ENCODE results near the gene LRFN5. TPM values are rescaled to one million over a fixed set of nuclear protein-coding genes. Genes with fewer than 3 reads are reported as not detected.

The LRFN5 gene
- total RNA-seq, 4 donors from 2014 or later, result 2.9 to 9.3 (median 5.0) TPM

DNA sequence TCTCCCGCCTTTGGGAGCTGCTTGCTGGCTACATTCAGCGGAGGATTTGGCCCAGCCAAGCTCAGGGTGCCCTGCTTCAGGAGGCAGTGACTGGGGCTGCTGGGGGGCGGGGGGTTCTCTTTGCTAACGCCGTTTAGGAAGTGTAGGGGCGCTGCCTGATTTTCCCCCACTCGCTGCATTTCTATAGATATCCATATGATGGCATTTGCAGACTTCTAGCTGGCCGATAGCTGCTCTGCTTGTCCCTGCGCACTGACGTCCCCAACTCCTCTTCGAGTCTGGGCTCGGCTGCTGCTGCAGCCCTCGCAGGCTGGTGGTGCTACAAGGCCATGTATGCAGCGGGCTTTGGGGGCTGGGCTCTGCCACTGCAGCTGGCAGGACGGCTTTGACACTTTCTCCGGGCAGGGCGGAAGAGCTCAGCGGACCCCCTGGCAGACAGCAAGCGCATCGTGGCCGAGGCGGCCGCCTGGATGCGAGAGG is 3.1 kb downstream of the LRFN5 start:
- peak overlapping the region in 3 of 4 donors; percentile 64 to 89 (median 84) for H3K27ac ChIP-seq
- H3K27me3 ChIP-seq, result peaks cover 53% of the 10 kb centered on the region
- peaks cover 0 to 49% (median 0%) of the 10 kb centered on the region in 3 donors for H3K4me1 ChIP-seq
- WGBS, 2 donors (ENCODE audit: low coverage in 1 of 2), result 0 to 3% methylated on average over 1 to 8 of the region's 24 CpGs
- peak overlapping the region; percentile 27 to 71 for H3K4me3 ChIP-seq
- no peaks in the 10 kb centered on the region for H3K9me3 ChIP-seq
- peak; percentile 49 for ATAC-seq
- H3K36me3 ChIP-seq, result no peaks in the 10 kb centered on the region
- TF ChIP-seq, protein P1, sequence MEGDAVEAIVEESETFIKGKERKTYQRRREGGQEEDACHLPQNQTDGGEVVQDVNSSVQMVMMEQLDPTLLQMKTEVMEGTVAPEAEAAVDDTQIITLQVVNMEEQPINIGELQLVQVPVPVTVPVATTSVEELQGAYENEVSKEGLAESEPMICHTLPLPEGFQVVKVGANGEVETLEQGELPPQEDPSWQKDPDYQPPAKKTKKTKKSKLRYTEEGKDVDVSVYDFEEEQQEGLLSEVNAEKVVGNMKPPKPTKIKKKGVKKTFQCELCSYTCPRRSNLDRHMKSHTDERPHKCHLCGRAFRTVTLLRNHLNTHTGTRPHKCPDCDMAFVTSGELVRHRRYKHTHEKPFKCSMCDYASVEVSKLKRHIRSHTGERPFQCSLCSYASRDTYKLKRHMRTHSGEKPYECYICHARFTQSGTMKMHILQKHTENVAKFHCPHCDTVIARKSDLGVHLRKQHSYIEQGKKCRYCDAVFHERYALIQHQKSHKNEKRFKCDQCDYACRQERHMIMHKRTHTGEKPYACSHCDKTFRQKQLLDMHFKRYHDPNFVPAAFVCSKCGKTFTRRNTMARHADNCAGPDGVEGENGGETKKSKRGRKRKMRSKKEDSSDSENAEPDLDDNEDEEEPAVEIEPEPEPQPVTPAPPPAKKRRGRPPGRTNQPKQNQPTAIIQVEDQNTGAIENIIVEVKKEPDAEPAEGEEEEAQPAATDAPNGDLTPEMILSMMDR (IDR thresholded peaks at IDR 0.05), result peak in 2 of 4 experiments; percentile 37 to 64
- peak; percentile 10 for TF ChIP-seq POLR2AphosphoS5 (IDR thresholded peaks at IDR 0.05)
- TF ChIP-seq EP300 (IDR thresholded peaks at IDR 0.05), result no peak
- peak in 1 of 2 donors; percentile 18 for TF ChIP-seq POLR2A (IDR thresholded peaks at IDR 0.05)

DNA sequence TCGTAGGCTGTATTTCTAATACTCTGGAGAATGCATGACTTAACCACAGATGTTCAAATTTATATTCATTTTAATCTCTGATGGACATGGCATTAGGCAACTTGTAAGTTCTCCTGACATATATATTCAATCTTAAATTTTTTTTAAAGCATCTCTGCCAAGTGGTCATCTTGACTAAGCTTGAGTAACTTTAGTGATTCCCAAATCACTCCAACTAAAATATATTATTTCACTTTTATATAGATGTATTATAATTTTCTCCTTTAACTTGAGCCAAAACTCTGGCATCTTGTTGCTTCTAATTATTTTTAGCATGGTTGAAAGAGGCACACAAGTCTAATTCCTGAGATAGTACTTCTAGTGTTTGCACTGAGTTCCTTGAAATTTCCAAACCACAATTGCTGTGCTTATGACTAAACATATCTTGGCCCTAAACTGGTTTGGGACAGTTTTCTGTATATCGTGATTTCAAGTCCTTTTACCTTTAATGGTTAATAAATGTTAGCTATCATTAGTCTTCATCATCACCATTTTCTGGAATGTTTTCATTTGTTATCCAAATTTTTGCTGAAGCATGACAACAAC is 8.4 kb downstream of the LRFN5 start:
- no peak for ATAC-seq
- Histone ChIP-seq H3K4me3 (no peak overlapping the region), H3K36me3 (no peaks in the 10 kb centered on the region), H3K4me1 (no peaks in the 10 kb centered on the region), H3K27ac (no peak overlapping the region), H3K9me3 (no peaks in the 10 kb centered on the region), H3K27me3 (peaks cover 3% of the 10 kb centered on the region)
- TF ChIP-seq POLR2A (IDR thresholded peaks at IDR 0.05) (no peak), EP300 (IDR thresholded peaks at IDR 0.05) (no peak), POLR2AphosphoS5 (IDR thresholded peaks at IDR 0.05) (no peak)
- TF ChIP-seq, protein P1 (IDR thresholded peaks at IDR 0.05), result no peak
- 68 to 86% methylated on average over 2 of the region's 2 CpGs for WGBS, 2 donors (ENCODE audit: low coverage in 1 of 2)

DNA sequence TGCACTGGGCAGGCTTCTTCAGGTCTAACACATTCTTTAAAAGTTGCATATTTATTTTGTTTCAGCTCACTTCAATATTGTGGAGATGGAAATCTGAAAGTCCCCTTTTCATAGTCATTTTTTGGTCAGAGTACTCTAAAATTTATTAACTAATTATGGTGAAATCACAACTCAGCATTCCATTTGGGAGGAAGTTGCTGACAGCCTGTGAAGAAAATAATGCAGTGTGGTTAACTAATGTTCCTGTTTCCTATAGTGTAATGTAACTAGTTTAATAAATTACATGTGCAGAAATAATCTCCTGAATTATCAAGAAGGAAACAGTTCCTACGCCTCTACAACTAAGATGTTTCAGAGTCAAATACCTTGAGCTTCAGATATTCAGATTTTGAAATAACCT is 17.1 kb downstream of the LRFN5 start:
- Histone ChIP-seq H3K27ac (no peak overlapping the region), H3K4me1 (no peaks in the 10 kb centered on the region), H3K4me3 (no peak overlapping the region), H3K27me3 (no peaks in the 10 kb centered on the region), H3K36me3 (no peaks in the 10 kb centered on the region), H3K9me3 (no peaks in the 10 kb centered on the region)
- WGBS, 2 donors (ENCODE audit: low coverage in 1 of 2), result 73 to 79% methylated on average over 1 of the region's 1 CpG
- no peak for ATAC-seq
- no peak for TF ChIP-seq POLR2A (IDR thresholded peaks at IDR 0.05)
- no peak for TF ChIP-seq POLR2AphosphoS5 (IDR thresholded peaks at IDR 0.05)
- TF ChIP-seq, protein P1 (IDR thresholded peaks at IDR 0.05), result no peak
- no peak for TF ChIP-seq EP300 (IDR thresholded peaks at IDR 0.05)

DNA sequence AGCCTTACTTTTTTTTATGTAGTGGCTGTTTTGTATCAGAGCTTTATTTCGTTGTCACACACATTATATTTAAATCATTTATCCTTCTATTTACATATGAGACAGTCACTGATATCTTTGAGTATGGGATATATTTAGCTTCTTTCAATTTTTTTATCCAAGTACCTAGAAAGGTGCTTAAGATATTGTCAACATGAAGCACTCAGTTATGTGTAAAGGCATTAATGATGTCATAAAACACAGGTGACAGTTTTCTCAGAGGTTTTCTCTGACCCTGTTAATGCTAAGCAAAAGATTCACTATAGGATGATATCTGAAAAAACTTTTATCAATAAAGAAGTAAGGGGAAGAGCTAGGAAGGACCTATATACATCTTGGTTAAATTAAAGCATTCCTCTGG is 23.2 kb downstream of the LRFN5 start:
- Histone ChIP-seq H3K27ac (no peak overlapping the region), H3K27me3 (no peaks in the 10 kb centered on the region), H3K9me3 (no peaks in the 10 kb centered on the region), H3K4me3 (no peak overlapping the region), H3K4me1 (no peaks in the 10 kb centered on the region), H3K36me3 (no peaks in the 10 kb centered on the region)
- TF ChIP-seq, protein P1 (IDR thresholded peaks at IDR 0.05), result no peak
- no peak for TF ChIP-seq EP300 (IDR thresholded peaks at IDR 0.05)
- no peak for TF ChIP-seq POLR2AphosphoS5 (IDR thresholded peaks at IDR 0.05)
- no peak for TF ChIP-seq POLR2A (IDR thresholded peaks at IDR 0.05)
- 61% methylated on average over 1 of the region's 1 CpG; no CpG with 5 or more reads in 1 of the 2 donors for WGBS, 2 donors (ENCODE audit: low coverage in 1 of 2)
- no peak for ATAC-seq

DNA sequence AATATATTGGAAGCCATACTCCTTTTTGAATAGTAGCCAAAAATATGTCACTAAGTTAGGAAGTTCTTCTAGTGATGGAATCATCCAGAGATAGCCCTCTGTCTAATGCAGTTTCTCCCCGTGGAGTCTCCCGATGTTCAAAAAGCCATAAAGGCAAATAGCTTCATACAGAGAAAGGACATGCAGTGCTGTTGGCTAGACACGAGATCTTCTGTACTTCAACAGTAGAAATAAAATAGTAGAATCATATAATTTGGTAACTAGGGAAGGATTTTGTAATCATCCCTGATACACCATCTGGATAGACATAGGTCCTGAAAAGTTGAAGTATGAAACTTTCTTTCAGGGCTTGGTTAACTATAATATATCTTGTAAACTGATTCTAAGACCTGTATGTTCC is 27.6 kb downstream of the LRFN5 start:
- Histone ChIP-seq H3K27ac (no peak overlapping the region), H3K4me3 (no peak overlapping the region), H3K9me3 (no peaks in the 10 kb centered on the region), H3K4me1 (no peaks in the 10 kb centered on the region), H3K27me3 (no peaks in the 10 kb centered on the region), H3K36me3 (no peaks in the 10 kb centered on the region)
- ATAC-seq, result no peak
- TF ChIP-seq, protein P1 (IDR thresholded peaks at IDR 0.05), result no peak
- no peak for TF ChIP-seq POLR2AphosphoS5 (IDR thresholded peaks at IDR 0.05)
- no peak for TF ChIP-seq EP300 (IDR thresholded peaks at IDR 0.05)
- TF ChIP-seq POLR2A (IDR thresholded peaks at IDR 0.05), result no peak
- WGBS, 2 donors (ENCODE audit: low coverage in 1 of 2), result 58 to 75% methylated on average over 2 to 3 of the region's 3 CpGs
